Measurements from ENCODE around the gene KRTAP3-1.

DNA sequence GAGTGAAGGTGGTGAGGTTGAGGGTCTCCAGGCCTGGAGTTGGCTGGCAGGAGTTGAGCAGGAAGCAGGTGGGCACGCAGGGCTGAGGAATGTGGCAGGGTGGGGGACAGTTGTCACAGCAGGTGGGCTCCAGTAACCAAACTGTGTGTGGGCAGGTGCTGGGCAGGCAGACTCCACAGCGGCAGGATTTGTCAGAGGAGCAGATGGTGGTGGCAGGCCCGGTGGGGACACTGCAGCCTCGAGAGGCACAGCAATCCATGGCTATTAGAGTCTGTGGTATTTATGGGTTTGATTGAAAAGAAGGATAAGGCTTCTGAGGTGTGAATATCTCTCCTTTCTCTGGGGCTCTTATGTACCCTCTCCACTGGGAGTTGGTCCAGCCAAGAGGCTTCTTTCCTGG lies 15.1 kb downstream of the KRTAP3-1 start, which contains the start of gene KRTAP3-3:
- TF ChIP-seq, protein P1, sequence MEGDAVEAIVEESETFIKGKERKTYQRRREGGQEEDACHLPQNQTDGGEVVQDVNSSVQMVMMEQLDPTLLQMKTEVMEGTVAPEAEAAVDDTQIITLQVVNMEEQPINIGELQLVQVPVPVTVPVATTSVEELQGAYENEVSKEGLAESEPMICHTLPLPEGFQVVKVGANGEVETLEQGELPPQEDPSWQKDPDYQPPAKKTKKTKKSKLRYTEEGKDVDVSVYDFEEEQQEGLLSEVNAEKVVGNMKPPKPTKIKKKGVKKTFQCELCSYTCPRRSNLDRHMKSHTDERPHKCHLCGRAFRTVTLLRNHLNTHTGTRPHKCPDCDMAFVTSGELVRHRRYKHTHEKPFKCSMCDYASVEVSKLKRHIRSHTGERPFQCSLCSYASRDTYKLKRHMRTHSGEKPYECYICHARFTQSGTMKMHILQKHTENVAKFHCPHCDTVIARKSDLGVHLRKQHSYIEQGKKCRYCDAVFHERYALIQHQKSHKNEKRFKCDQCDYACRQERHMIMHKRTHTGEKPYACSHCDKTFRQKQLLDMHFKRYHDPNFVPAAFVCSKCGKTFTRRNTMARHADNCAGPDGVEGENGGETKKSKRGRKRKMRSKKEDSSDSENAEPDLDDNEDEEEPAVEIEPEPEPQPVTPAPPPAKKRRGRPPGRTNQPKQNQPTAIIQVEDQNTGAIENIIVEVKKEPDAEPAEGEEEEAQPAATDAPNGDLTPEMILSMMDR (conservative IDR thresholded peaks at IDR 0.05; ENCODE audit: low read depth, low read length) = no peak
- no peak for TF ChIP-seq EZH2 (IDR thresholded peaks at IDR 0.05; ENCODE audit: borderline replicate concordance, low read depth, low read length, poor library complexity, severe bottlenecking)

All from A673 (cell line).